A204.1 (cell line): ENCODE data around the gene SGCG.

Source experiments
- FAIRE-seq: peaks from 2 replicates; lab custom pipeline; 2012; peaks lifted over from hg19 to GRCh38; lab: Jason Lieb, UNC

Gene SGCG

DNA sequence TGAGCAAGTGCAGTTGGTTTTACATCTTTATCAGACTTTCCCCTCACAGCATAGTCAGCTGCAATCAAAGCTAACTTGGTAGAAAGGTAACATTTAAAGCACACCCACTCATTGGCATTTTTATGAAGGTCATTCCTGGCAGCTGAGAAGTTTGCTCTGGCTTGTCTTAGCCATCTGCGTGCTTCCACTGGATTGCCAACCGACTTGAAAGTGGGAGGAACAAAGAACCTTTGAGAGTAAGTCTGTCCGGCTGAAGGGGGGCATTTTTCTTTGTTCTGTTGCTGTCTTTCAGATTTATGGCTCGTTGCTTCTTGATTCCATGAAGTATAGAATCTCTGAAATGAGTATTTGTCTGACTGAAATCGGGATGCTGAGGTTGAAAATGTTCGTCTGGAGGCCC, 149.6 kb downstream of the SGCG start:
- no peak for FAIRE-seq

DNA sequence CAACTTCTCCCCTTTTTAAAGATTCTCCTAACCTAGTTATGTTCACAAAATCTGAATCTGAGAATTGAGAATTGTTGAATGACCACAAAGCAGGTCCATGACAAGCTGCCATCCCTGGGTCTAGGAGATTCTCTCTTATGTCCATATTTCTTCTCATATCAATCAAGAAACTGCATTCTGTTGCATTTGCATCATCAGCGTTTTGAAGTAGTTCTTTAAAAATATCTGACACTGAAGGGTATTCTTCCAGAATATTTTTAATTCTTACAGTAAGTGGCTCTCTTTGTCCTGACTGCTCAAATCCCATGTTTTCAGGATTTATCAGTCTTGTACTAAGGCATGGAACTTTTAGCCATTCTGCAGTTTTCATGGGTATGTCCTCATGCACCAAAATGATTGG, 158.4 kb downstream of the SGCG start:
- no peak for FAIRE-seq

DNA sequence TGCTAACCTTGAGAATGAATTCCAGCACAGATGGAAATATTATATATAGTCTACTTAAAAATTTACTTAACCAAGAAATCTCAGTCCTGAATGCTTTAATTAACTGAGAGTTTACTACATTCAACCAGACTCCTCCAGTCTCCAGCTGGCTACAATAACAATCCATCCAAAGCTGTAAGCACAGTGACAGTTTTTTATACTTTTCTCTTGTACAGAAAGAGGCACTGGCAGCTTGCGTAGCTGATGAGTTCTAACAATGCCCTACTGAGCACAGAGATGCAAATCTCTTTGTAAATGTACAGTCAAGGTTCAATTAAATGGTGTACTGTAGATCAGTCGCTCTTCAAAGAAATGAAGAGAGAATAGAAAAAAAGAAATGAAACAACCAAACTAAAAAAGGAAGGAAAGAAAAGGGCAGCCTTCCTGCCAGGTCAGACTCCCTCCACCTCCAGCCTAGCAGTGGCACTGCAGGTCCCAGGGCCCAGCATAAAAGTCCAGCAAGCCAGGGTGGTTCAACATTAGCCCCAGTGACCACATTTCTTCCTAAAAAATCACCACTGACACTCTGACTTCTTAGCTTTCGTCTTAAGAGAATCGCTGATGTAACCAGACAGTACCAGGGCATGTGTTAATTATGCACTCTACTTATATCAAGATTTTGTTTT, 164.3 kb downstream of the SGCG start:
- no peak for FAIRE-seq

DNA sequence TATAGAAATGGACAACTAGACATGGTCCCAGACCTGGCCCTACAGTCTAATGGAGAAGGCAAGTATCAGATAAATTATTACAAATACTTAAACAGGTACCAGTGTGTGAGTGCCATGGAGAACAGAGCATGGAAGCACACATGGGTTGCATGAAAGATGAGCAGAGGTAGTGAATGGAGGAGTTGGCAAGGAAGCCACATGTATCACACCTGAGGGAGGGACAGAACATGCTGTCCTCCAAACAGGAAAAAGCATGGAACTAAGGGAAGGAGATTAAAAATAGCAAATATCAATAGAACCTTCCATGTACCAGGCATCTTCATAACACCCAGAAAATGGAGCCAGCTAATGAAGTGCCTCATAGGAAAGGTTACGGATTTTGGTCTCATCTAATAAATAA, 166.8 kb downstream of the SGCG start:
- FAIRE-seq: no peak

DNA sequence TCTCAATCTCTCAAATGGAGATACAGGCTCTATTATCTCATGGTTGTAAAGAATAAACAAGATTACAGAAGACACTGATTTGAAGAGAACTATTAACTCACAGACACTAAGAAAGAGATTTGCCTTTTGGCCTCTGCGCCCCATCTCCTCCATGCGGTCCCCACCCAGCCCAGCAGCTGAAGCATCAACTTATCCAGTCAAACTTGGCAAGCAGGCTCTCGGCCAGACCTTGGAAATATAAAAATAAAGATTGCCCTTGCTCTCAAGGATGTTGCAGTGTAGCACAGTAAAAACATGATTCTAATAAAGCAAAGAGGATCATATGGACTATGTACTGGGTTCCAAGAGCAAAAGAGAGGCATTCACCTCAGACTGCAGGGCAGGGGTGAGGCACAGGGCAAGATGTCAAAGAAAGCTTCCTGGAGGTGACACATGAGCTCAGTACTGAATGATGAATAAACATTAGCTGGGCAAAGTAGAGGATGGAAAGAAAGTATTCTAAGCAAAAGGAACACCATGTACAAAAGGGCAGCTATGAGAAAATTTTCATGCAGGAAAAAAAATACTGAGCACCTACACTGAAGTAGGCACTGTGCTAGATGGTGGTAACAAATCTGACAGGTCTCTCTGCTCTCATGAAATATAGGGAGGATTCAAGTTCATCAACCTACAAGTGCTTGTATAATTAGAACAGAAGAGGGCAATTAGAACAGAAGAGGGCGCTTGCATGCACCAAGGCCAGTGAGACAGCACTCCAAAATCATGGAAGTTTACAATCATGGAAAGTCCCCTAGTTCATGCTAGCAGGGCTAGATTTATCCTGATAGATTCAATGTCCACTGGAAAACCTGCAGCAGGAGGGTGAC, 167.7 kb downstream of the SGCG start:
- FAIRE-seq: no peak

DNA sequence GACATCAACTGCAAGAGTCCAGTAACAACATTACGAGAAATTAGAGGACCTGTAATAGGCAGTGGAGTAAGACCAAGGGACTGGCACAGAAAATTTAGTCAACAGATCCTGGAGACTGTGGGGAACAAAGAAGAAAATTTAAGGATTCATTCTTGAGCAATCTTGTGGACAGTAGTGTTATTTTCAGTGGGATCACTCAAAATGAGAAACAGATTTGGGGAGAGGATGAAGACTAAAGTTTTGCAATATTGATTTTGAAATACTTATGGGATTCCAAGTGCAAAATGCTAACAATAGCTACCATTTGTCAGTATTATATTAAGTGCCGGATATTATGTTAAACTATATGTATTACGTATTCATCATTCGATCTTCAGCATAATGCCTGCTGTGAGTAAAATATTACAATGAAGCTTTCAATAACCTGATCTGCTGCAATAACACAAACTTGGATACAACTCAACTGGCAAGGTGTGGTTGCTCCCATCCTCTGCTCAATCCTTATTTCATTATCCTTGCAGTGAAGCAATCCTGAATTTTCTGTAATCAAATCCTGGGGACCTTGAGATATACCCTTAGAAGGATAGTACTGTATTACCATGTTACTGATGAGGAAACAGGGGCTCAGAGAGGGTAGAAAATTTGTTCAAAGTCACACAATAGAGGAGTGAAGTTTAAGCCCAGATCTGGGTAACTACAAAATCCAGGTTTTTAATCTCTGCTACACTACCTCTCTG, 168.6 kb downstream of the SGCG start:
- FAIRE-seq: no peak

DNA sequence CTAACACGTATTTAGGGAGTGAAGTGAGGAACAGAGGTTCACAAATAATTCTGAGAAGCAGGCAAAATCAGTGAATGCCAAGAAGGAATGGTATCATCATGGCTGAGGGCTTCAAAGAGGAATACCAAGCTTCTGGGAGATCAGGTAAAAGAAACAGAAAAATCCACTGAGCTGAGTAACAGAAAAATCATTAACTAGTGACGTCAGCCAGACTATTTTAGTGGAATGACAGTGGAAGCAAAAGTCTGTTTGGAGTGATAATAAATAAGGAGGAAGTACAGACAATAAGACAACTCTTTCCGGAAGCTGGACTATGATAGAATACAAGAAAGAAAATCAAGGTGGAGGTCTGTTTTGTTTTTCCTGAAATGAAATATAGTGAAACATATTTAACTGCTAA, 169.2 kb downstream of the SGCG start:
- FAIRE-seq: no peak

DNA sequence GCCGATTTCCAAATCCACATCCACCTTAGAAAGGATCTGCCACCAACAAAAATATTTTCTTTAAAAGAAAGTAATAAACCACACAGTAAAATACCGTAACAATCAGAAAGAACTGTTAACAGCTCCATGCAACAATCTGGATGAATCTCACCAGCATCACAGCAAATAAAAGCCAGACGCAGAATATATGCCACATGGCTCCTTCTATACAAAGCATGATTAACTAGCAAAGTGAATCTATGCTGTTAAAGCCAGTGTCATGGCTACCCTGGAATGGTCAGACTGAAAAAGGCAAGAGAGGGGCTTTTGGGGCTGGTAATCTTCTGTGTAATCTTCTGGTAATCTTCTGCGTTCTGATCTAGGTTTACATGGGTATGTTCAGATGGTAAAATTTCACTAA, 171.4 kb downstream of the SGCG start:
- no peak for FAIRE-seq

DNA sequence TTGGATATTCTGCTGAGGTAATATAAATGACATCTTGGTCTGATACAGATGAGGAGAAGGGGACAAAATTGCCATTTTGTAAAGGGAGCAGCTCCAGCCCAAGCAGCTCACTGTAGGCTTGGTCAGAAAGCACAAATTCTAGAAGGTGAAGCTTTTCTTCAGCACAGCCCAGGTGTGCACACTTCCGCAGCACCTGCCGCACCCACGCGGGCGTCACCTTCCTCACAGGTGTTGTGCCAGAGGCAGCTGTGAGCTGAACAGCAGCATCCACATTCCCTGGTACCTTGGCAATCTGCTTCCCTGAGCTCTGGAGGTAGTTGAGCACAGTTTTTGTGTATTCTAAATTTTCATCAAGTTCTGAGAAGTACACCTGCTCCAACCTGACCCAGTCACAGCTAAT, 173.7 kb downstream of the SGCG start:
- no peak for FAIRE-seq

DNA sequence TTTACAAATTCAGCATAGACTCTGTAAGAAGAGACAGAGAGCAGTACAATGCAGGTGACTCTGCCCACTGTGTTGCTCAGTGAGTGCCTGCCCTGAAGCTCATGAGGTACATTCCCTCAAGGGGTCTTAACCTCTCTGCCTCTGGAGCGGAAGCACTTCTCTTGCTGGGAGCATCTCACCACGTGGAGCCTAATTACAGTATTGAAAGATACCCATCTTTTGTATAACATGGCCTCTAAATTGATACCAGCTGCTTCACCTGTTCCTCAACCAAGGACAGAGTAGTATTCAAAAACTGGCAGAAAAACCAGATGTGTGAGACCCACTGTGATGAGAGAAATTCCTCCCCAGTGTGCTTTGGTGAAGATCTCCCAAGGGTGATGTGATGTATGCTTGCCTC, 175.6 kb downstream of the SGCG start:
- FAIRE-seq: no peak

DNA sequence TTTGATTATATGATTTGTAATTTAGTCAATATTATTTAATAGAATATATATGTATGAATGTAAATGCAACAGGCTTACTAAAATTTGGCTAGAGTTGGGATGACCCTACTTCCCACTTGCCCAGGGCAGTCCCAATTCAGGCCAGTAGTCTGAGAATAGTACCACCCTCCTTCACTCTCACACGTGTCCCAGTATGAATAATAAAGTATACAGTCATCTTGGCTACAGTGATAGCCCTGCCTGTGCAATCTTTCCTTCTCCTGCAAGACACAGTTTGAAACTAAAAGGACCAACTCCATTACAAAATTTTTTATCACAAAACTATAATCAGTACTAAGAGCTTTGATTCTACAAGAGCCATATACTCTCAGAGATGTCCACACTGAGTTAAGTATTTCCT, 176.6 kb downstream of the SGCG start:
- no peak for FAIRE-seq

DNA sequence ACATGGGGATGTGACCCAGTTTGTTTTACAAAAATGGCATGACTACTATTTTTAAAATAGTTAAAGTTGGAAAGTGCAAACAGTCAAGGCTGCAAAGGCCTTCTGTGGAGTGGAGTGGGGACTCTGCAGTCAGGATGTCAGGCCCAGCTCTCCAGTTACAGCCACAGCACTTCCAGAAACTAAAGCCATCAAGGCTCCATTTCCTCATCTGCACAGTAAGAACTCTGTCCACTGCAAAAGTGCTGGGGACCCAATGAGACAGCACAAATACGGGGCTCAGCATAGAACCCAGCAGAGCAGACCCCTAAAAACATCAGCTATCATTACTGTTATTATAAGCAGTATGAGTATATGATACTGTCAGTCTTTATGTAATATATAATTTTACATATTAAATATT, 179.1 kb downstream of the SGCG start:
- FAIRE-seq: no peak

DNA sequence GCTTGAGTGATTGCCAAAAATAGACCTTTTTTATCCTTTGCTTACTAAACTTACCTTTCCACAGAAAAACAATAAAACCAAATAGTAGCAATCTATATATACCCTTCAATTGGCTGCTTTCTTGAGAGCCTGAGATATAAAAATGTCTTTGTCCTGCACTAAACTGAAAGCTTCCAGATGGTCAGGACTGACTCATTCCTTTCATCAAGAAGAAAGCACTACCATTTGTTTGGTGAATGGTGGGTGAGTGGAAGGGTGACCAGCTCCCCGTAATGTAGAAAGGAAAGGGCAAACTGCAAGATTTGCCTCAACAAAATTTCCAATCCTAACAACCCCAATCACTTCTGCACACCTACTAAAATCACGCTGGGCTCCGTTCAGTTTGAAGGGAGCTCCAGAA, 184.9 kb downstream of the SGCG start:
- FAIRE-seq: no peak

DNA sequence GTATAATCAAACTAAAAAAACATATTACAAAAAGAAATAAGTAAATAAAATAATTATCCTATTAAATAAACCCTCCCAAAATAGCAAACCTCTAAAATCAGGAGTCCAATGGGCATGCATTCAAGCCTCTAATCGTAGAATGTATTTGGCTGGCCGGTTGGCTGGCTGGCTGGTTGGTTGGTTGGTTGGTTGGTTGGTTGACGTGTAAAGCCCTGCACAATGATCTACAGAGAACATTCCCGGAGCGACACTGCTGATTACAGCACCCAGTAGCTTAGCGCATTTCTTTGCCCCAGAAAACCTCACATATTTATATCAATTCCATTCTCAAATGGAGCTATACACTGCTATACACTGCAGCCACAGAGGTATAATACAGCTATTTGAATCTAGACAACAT, 187.1 kb downstream of the SGCG start:
- no peak for FAIRE-seq

DNA sequence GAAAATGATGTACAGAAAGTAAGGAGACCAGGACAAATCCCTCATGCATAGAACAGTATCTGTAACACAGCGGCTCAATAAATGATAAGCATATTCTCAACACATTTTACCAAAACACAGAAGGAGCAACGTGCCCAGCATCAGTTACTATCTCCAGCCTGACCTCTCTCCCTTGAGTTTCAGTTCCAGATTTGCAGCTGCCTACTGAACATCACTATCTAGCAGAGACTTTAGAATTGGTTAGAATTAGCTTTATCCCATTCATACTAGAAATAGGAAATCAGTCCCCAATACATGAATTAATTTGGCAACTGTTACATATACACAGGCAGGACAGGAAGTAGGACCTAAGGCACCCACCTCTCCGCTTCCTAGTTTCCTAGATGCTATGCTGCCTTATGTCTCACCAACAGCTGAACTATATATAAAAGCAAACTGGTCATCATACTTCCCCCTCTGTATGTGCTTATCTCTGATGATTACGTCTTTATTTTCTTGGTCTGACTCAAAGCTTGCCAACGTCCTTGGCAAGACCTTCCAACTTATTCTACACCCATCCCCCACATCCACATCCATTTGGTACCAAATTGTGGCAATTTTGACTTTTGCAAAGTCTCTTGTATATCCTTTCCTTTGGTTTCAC, 191.6 kb downstream of the SGCG start:
- no peak for FAIRE-seq
